GM23248 (cell line): ENCODE measurements around the gene TMUB1.

Source experiments
- EZH2 ChIP-seq: fragments of 200-600 bp; sonication (generic); IDR thresholded peaks from 2 replicates; pipeline ENCODE4 v1.6.1; 2018; ENCODE audit warnings: antibody characterized with exemption, mild to moderate bottlenecking; ENCODE audit not compliant: insufficient read depth, poor library complexity, severe bottlenecking
- EZH2phosphoT487 ChIP-seq: fragments of 200-600 bp; sonication (generic); IDR thresholded peaks from 2 replicates; pipeline ENCODE4 v1.6.1; 2018; ENCODE audit warnings: antibody characterized with exemption, moderate library complexity, mild to moderate bottlenecking, low read depth; ENCODE audit not compliant: insufficient read depth

GRCh38 chr7:151062399-151063211 lies 20.7 kb downstream of the TMUB1 start:
- TF ChIP-seq EZH2phosphoT487 (no peak), EZH2 (no peak)
